HG02610 (cell line): ENCODE measurements around the gene TFPI.

Experiments
- ATAC-seq: cut with Tn5 transposase; IDR thresholded peaks from one replicate; pipeline ENCODE4 v1.9.1; 2021; ENCODE audit warnings: mild to moderate bottlenecking, moderate library complexity; ENCODE audit not compliant: unreplicated experiment

The TFPI gene

DNA sequence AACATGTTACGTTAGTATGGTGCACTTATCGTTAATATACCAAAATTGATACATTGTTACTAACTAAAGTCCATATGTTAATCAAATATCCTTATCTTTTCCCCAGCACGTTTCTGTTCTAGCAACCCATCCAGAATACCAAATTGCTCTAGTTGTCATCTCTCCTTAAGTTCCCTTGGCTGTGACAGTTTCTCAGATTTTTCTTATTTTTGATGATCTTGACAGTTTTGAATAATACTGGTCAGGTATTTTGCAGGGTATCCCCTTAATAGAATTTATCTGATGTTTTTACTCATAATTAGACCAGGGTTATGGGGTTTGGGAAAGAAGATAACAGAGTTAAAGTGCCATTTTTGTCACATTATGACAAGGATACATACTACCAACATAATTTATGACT lies 47.8 kb downstream of the TFPI start:
- ATAC-seq, result no peak

DNA sequence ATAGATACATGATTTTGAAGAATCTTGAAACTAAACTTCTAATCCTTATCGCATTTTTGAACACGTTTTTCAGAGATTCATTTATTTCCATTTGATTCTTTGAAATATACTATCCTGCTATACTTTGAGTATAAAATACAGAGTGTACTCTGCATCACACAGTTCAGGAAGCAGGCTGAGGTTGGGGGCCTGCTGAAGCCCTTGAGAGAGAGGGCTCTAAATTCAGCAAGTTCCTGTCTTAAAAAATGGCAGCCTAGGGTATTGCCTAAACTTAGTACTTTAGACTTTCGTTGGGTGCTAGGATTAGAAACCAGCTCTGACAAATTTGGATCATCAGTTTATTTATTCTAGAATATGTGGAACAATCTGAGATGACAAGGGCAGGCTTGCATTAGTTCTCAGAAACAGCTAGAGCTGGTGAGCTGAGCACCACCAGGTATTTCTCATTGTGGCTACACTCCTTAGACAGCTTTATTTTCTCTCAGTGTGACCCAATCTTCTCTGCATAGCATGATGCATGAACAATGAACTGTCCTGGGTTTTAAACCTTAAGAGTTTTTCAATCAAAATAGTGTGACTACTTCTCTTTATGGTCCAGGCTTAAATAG lies 49.1 kb downstream of the TFPI start:
- ATAC-seq, result no peak

- no peak for ATAC-seq
These were observed 49.8 kb downstream of the TFPI start for GRCh38 chr2:187504312-187504921.

DNA sequence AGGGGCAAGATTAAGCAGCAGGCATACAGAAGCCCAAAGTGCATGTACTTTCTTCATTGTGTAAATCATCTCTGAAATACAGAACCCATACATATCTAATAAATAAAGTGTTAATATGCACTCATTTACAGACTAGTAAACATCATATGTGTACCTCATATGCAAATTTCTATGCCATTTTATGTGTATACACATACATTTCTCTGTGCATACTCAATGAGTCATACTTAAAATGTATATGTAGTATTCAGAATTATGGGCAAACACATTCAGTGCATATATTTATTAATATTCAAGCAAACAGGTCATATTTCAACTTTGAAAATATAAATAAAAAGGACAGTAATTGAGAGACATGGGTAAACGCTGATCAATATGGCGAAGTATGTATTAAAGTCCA lies 50.5 kb downstream of the TFPI start:
- ATAC-seq, result no peak

- ATAC-seq, result no peak
These were observed 51.8 kb downstream of the TFPI start for GRCh38 chr2:187502467-187502866.

DNA sequence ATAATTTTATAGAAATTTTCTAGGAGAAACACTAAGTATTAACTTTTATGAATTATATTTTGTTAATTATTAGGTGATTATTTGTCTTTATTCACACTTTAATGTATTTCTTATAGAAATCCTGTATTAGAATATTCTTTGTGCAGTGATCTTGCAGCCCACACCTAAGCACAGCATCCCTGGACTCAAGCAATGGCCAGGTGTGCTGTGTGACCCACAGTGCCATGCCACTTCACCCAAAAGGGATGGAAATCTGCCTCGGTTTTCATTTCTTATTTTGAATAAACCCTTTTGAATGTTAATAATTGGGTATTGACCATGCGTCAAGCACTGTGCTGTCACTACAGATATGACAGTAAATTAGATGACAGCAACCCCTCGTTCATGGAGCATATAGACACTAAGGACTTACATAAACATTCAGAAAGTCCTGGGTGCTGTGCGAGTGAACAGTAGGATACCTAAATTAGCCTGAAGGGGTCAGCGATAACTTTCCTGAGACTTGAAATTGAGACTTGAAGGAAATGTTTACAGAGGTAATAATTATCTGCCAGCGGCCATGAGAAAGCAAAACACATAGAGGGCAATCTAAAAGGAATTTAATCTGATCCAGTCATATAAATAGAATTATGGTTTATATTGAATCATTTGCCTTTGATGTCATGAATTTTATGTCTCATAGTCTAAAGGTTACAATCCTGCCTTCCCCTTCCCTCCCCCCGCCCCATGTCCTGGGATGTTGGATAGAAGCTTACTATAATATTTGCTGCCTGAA lies 53.5 kb downstream of the TFPI start:
- no peak for ATAC-seq

DNA sequence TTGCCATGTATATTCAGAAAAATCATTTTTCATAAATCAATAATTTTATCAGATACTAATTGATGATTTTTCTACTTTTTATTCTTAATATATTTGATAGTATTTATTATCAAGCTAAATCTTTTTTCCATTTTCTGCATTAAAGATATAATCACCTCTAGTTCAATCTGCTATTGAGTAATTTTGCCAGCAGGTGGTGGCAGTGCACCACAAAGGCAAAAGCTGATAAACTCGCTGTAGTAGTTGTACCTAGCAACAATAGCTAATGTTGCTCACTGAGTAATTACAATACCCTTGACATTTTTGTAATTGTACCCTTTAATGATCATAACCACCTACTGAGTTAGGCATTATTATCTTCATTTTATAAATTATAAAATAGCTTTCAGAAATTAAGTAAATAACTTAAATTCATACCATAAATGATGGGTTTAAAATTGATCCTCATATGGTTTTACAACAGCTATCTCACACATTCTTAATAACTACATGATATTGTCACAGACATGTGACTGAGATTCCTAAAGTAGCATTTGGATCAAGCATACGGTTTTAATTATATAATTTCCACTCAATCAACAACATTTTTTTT lies 54.2 kb downstream of the TFPI start:
- peak; percentile 94 for ATAC-seq

GRCh38 chr2:187497858-187498463 lies 56.3 kb downstream of the TFPI start:
- ATAC-seq, result no peak

DNA sequence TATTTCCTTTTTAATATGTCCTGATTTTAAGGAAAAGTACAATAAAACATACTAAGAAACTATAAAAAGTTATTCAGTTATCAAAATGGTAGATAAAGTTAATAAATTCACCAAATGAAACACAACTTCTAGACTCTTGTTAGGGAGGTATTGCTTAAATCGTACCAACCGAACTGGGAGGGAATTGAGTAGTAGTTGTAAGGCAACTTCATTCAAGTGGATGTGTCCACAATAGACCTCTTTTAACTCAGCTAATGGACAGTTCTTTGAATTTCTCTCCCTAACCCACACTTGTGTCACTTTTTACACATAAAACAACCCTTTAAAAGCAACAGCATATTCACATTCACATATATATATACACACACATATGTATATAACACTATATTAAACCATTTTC lies 57.1 kb downstream of the TFPI start:
- ATAC-seq, result no peak

GRCh38 chr2:187495324-187495723 lies 58.9 kb downstream of the TFPI start:
- no peak for ATAC-seq

DNA sequence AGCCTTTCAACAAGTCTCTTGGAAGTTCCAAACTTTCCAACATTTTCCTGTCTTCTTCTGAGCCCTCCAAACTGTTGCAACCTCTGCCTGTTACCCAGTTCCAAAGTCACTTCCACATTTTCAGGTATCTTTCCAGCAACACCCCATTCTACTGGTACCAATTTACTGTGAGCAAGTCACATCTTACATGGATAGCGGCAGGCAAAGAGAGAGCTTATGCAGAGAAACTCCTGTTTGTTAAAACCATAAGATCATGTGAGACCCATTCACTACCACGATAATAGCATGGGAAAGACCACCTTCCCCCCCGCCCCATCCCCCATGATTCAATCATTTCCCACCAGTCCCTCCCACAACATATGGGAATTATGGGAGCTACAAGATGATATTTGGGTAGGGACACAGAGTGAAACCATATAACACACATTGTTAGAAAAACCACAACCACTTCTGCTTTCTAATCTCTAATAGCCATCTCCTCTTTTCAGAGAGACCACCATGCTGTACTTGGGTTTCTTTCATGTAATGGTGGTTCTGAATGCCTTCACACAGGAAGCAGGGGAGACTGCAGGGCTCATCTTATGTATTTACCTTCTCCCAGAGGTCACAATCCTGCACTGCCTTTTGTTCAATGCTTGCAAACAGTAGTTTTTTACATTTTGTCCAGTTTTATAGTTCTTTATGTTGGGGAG lies 60.2 kb downstream of the TFPI start:
- no peak for ATAC-seq

DNA sequence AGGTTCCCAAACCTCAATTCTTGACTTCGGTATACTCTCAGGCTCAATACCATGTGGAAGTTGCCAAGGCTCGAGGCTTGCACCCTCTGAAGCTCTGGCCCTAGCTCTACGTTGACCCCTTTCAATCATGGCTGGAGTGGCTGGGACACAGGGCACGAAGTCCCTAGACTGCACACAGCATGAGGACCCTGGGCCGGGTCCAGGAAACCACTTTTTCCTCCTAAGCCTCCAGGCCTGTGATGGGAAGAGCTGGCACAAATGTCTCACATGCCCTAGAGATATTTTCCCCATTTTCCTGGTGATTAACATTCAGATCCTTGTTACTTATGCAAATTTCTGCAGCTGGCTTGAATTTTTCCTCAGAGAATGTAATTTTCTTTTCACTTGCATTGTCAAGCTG lies 61.1 kb downstream of the TFPI start:
- no peak for ATAC-seq

GRCh38 chr2:187486241-187486640 lies 68.0 kb downstream of the TFPI start:
- no peak for ATAC-seq

DNA sequence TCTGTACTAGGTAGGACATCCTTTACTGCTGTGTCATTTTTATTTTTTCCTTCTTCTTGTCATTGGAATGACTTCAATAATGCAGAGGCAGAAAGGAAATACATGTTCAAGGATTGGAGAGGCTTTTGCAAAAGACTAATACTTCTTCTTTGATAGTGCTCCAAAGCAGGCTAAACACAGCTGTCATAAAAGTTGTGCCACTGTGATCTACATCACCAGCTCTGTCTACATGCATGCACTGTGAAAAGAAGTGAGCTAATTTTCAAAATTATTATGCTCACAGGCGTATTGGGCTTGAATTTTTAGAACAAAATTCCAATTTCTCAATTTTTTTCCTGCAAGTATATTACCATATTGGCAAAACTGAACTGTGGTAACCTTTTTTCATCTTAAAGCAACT lies 68.7 kb downstream of the TFPI start:
- ATAC-seq, result no peak

- no peak for ATAC-seq
These were observed 70.7 kb downstream of the TFPI start for GRCh38 chr2:187483537-187483936.

GRCh38 chr2:187482796-187483195 lies 71.4 kb downstream of the TFPI start:
- no peak for ATAC-seq

- ATAC-seq, result no peak
These were observed 72.7 kb downstream of the TFPI start for GRCh38 chr2:187481543-187481942.

DNA sequence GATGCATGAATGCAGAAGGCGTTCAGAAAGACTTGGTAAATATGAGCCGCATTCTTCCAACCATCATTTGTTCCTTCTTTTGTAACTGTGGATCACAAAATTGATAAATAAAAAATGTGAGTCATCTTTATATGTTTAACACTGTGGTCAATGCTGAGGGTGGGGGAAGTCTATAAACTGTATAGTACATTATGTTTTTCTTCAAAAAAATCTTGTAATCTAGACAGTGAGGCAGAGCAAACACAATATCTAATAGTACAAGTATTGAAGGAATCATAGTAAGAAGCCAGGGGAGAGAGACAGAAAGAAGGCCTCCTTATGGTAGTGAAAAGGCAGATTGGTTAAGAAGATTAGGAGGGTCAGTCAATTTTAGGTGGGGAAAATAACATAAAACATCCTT lies 75.5 kb downstream of the TFPI start:
- no peak for ATAC-seq

GRCh38 chr2:187477051-187477450 lies 77.2 kb downstream of the TFPI start:
- ATAC-seq, result no peak

DNA sequence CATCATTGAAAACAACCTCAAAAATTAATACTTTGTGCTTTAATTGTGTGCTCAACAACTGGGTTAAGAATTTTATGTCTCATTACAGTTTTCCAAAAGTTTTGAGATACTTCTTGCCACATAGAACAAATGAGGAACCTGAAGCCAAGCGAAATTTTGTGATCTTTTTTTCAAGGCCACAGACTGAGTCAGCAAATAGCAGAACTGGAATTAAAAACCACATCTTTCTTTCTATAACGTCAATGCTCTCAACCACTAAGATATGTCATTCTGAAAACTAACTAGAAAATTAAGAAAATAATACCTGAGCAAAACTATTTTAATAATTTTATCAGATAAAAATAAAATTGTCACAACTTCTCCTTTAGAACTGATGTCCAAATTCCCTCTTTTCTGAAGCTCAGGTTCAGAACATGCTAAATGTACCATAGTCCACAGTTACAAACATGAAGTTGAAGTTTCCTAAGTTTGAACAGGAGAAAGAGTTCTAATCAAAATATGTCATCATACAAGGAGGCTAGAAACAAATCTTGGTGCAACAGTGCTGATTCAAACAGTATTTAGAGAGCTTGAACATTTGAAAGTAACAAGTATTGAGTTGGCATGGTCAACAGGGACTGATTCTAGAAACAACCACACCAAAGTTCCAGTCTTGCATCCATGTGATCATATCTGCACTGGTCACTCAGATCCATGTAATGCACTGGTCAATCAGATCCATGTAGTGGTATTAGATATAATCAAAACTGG lies 78.6 kb downstream of the TFPI start:
- no peak for ATAC-seq
